ENCODE measurements around the gene RNF8.

The RNF8 gene

DNA sequence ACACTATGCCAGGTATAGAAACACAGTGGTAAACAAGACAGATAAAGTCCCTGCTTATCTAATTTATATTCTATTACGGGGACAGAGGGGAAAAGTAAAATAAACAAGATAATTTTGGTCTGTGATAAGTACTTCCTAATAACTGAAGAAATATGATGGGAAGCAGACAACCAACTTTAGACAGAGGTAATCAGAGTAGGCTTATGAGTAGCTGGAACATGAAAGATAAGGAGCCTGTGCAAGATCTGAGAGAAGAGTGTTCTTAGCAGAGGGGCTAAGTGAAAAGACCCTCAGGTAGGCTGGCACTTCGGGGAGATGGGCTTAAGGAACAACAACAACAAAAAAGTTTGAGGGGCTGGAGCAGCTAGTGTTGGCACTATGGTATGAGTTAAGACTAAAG is 4.1 kb downstream of the RNF8 start:
- Histone ChIP-seq H3K4ac (ENCODE audit: low read depth in 1 of 2, low read length in 2 of 2) (no peak overlapping the region), H2BK120ac (ENCODE audit: low read depth, low read length) (no peak overlapping the region), H3K14ac (ENCODE audit: low read length in 2 of 2) (no peak overlapping the region), H2AFZ (ENCODE audit: low read depth, low read length) (no peak overlapping the region), H3K4me3 (ENCODE audit: insufficient read depth in 1 of 2, low read depth in 1 of 2, low read length in 2 of 2) (no peak overlapping the region), H3K9me3 (ENCODE audit: control insufficient read depth, low read length) (no peaks in the 10 kb centered on the region), H4K8ac (ENCODE audit: low read length) (no peak overlapping the region), H3K9ac (ENCODE audit: low read length) (no peak overlapping the region), H2AK5ac (ENCODE audit: low read length, severe bottlenecking) (no peak overlapping the region), H3K27ac (ENCODE audit: low read length, poor library complexity, severe bottlenecking) (no peak overlapping the region), H3K27me3 (ENCODE audit: control insufficient read depth in 1 of 2, insufficient read depth in 1 of 2, low read length in 2 of 2) (no peaks in the 10 kb centered on the region), H2BK15ac (ENCODE audit: low read depth, poor library complexity, severe bottlenecking) (no peak overlapping the region), H4K91ac (ENCODE audit: low read length) (no peak overlapping the region), H2BK12ac (ENCODE audit: low read length in 2 of 2) (no peak overlapping the region), H3K79me1 (replicated peaks; ENCODE audit: low read length, poor library complexity, severe bottlenecking) (peaks cover 29% of the 10 kb centered on the region), H2BK5ac (ENCODE audit: low read depth, low read length, poor library complexity, severe bottlenecking) (no peak overlapping the region), H3K4me1 (ENCODE audit: control insufficient read depth, insufficient read depth, low read depth, low read length) (peaks cover 1% of the 10 kb centered on the region), H3K18ac (ENCODE audit: low read depth in 1 of 2, low read length in 2 of 2) (no peak overlapping the region), H3K4me2 (ENCODE audit: low read length, poor library complexity, severe bottlenecking) (no peak overlapping the region), H3K23ac (ENCODE audit: low read length in 2 of 2) (no peak overlapping the region), H3K36me3 (ENCODE audit: control insufficient read depth in 1 of 2, insufficient read depth in 2 of 2, low read depth in 1 of 2, low read length in 2 of 2) (peaks cover 3 to 23% of the 10 kb centered on the region in 2 experiments)
- 92% methylated on average over 1 of the region's 2 CpGs for WGBS
- DNase-seq: no peak

DNA sequence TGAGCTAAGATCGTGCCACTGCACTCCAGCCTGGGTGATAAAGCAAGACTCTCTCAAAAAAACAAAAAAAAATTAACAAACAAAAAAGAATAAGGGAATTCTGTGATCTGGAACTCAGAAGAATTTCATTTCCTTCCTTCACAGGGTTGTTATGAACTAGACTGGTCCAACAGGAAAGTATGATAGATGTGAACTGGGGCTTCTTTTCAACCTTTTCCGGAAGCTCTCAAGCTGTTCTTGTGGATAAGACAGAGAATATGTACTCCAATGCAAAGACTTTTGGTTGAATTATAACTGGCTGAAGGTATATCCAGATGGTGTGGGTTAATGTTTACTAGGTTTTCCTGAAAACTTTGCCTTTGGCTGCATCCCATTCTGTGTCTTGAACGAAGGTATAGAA is 5.3 kb downstream of the RNF8 start:
- WGBS: 93% methylated on average over 2 of the region's 3 CpGs
- no peak overlapping the region for H2AFZ ChIP-seq (ENCODE audit: low read depth, low read length)

DNA sequence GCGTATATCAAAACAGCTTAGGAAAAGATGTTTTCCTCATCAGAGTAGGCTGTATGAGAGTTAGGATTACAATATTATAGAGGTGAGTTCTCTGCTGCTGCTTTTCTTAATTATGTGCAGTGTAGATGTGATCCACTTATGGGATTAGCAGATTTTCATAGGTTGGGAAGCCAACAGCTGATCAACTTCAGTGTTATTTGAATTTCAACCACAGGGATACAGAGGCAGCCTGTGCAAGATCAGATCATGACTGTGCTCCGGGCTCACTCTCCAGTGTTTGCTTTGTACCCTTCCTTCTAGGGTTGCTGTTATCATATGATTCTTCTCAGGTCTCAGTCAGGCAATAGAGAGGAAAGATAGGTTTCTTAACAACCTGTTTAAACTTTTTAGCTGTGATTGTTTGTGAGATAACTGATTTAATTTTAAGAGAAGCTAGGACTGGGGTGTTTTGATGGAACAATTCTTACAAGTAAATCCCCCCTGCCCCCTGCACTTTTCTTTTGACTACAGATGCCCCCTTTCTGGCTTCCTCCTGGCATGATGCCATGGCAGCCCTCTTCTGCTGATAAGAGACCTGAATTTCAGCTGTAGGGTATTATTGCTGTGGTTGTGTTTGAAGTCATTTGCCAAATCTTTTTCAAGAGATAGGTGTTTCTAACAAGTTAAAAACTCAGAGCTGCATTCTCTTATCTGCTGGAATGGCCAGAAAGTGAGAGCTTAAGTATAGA is 8.5 kb downstream of the RNF8 start:
- peaks cover 30% of the 10 kb centered on the region for H3K79me1 ChIP-seq (replicated peaks; ENCODE audit: low read length, poor library complexity, severe bottlenecking)

More for the DNA sequence above, 5.3 kb downstream of the RNF8 start:
- Histone ChIP-seq H4K91ac (ENCODE audit: low read length) (no peak overlapping the region), H3K27ac (ENCODE audit: low read length, poor library complexity, severe bottlenecking) (no peak overlapping the region), H3K4me3 (ENCODE audit: insufficient read depth in 1 of 2, low read depth in 1 of 2, low read length in 2 of 2) (no peak overlapping the region), H3K9ac (ENCODE audit: low read length) (no peak overlapping the region), H3K4ac (ENCODE audit: low read depth in 1 of 2, low read length in 2 of 2) (no peak overlapping the region), H3K18ac (ENCODE audit: low read depth in 1 of 2, low read length in 2 of 2) (no peak overlapping the region), H2BK120ac (ENCODE audit: low read depth, low read length) (no peak overlapping the region), H3K36me3 (ENCODE audit: control insufficient read depth in 1 of 2, insufficient read depth in 2 of 2, low read depth in 1 of 2, low read length in 2 of 2) (peaks cover 3 to 32% of the 10 kb centered on the region in 2 experiments), H2BK12ac (ENCODE audit: low read length in 2 of 2) (no peak overlapping the region), H3K27me3 (ENCODE audit: control insufficient read depth in 1 of 2, insufficient read depth in 1 of 2, low read length in 2 of 2) (no peaks in the 10 kb centered on the region), H3K23ac (ENCODE audit: low read length in 2 of 2) (no peak overlapping the region), H3K4me2 (ENCODE audit: low read length, poor library complexity, severe bottlenecking) (no peak overlapping the region), H3K14ac (ENCODE audit: low read length in 2 of 2) (no peak overlapping the region), H2BK15ac (ENCODE audit: low read depth, poor library complexity, severe bottlenecking) (no peak overlapping the region), H3K79me1 (replicated peaks; ENCODE audit: low read length, poor library complexity, severe bottlenecking) (peaks cover 31% of the 10 kb centered on the region), H3K9me3 (ENCODE audit: control insufficient read depth, low read length) (no peaks in the 10 kb centered on the region), H4K8ac (ENCODE audit: low read length) (no peak overlapping the region), H2AK5ac (ENCODE audit: low read length, severe bottlenecking) (no peak overlapping the region), H2BK5ac (ENCODE audit: low read depth, low read length, poor library complexity, severe bottlenecking) (no peak overlapping the region), H3K4me1 (ENCODE audit: control insufficient read depth, insufficient read depth, low read depth, low read length) (peaks cover 1% of the 10 kb centered on the region)
- no peak for DNase-seq

GRCh38 chr6:37365791-37366190 is 12.0 kb downstream of the RNF8 start:
- peaks cover 12 to 67% of the 10 kb centered on the region in 2 experiments for H3K36me3 ChIP-seq (ENCODE audit: control insufficient read depth in 1 of 2, insufficient read depth in 2 of 2, low read depth in 1 of 2, low read length in 2 of 2)
- no peak overlapping the region for H4K8ac ChIP-seq (ENCODE audit: low read length)
- no peak overlapping the region for H3K27ac ChIP-seq (ENCODE audit: low read length, poor library complexity, severe bottlenecking)
- H2AFZ ChIP-seq (ENCODE audit: low read depth, low read length): no peak overlapping the region
- 69% methylated on average over 2 of the region's 2 CpGs for WGBS
- no peak overlapping the region for H3K14ac ChIP-seq (ENCODE audit: low read length in 2 of 2)
- no peak overlapping the region for H3K9ac ChIP-seq (ENCODE audit: low read length)
- H3K9me3 ChIP-seq (ENCODE audit: control insufficient read depth, low read length): no peaks in the 10 kb centered on the region
- H3K27me3 ChIP-seq (ENCODE audit: control insufficient read depth in 1 of 2, insufficient read depth in 1 of 2, low read length in 2 of 2): no peaks in the 10 kb centered on the region
- no peak overlapping the region for H2BK12ac ChIP-seq (ENCODE audit: low read length in 2 of 2)
- no peak overlapping the region for H4K91ac ChIP-seq (ENCODE audit: low read length)
- H3K23ac ChIP-seq (ENCODE audit: low read length in 2 of 2): no peak overlapping the region
- H2AK5ac ChIP-seq (ENCODE audit: low read length, severe bottlenecking): no peak overlapping the region
- H3K4me1 ChIP-seq (ENCODE audit: control insufficient read depth, insufficient read depth, low read depth, low read length): no peaks in the 10 kb centered on the region
- H3K79me1 ChIP-seq (replicated peaks; ENCODE audit: low read length, poor library complexity, severe bottlenecking): peaks cover 27% of the 10 kb centered on the region
- DNase-seq: peak; percentile 24
- no peak overlapping the region for H2BK120ac ChIP-seq (ENCODE audit: low read depth, low read length)
- H3K4ac ChIP-seq (ENCODE audit: low read depth in 1 of 2, low read length in 2 of 2): no peak overlapping the region
- H3K4me3 ChIP-seq (ENCODE audit: insufficient read depth in 1 of 2, low read depth in 1 of 2, low read length in 2 of 2): no peak overlapping the region
- H2BK15ac ChIP-seq (ENCODE audit: low read depth, poor library complexity, severe bottlenecking): no peak overlapping the region
- H3K18ac ChIP-seq (ENCODE audit: low read depth in 1 of 2, low read length in 2 of 2): no peak overlapping the region
- H2BK5ac ChIP-seq (ENCODE audit: low read depth, low read length, poor library complexity, severe bottlenecking): no peak overlapping the region
- H3K4me2 ChIP-seq (ENCODE audit: low read length, poor library complexity, severe bottlenecking): no peak overlapping the region

More for the DNA sequence above, 8.5 kb downstream of the RNF8 start:
- H3K9me3 ChIP-seq (ENCODE audit: control insufficient read depth, low read length): no peaks in the 10 kb centered on the region
- no peak overlapping the region for H2BK5ac ChIP-seq (ENCODE audit: low read depth, low read length, poor library complexity, severe bottlenecking)
- 100% methylated on average over 2 of the region's 2 CpGs for WGBS
- H3K4ac ChIP-seq (ENCODE audit: low read depth in 1 of 2, low read length in 2 of 2): no peak overlapping the region
- H2BK12ac ChIP-seq (ENCODE audit: low read length in 2 of 2): no peak overlapping the region
- no peak overlapping the region for H3K14ac ChIP-seq (ENCODE audit: low read length in 2 of 2)
- H3K36me3 ChIP-seq (ENCODE audit: control insufficient read depth in 1 of 2, insufficient read depth in 2 of 2, low read depth in 1 of 2, low read length in 2 of 2): peaks cover 3 to 38% of the 10 kb centered on the region in 2 experiments
- H3K23ac ChIP-seq (ENCODE audit: low read length in 2 of 2): no peak overlapping the region
- H3K4me2 ChIP-seq (ENCODE audit: low read length, poor library complexity, severe bottlenecking): no peak overlapping the region
- H3K27ac ChIP-seq (ENCODE audit: low read length, poor library complexity, severe bottlenecking): no peak overlapping the region
- H2BK120ac ChIP-seq (ENCODE audit: low read depth, low read length): no peak overlapping the region
- H2AFZ ChIP-seq (ENCODE audit: low read depth, low read length): no peak overlapping the region
- H3K18ac ChIP-seq (ENCODE audit: low read depth in 1 of 2, low read length in 2 of 2): no peak overlapping the region
- peaks cover 1% of the 10 kb centered on the region for H3K4me1 ChIP-seq (ENCODE audit: control insufficient read depth, insufficient read depth, low read depth, low read length)
- DNase-seq: no peak
- no peak overlapping the region for H2AK5ac ChIP-seq (ENCODE audit: low read length, severe bottlenecking)
- no peak overlapping the region for H4K8ac ChIP-seq (ENCODE audit: low read length)
- no peak overlapping the region for H2BK15ac ChIP-seq (ENCODE audit: low read depth, poor library complexity, severe bottlenecking)
- no peak overlapping the region for H4K91ac ChIP-seq (ENCODE audit: low read length)
- no peak overlapping the region for H3K4me3 ChIP-seq (ENCODE audit: insufficient read depth in 1 of 2, low read depth in 1 of 2, low read length in 2 of 2)
- no peaks in the 10 kb centered on the region for H3K27me3 ChIP-seq (ENCODE audit: control insufficient read depth in 1 of 2, insufficient read depth in 1 of 2, low read length in 2 of 2)
- H3K9ac ChIP-seq (ENCODE audit: low read length): no peak overlapping the region
